SK-N-SH treated with all-trans-retinoic acid at 6 μM for 48 hours (cell line): ENCODE results near the gene CLBA1.

Source experiments
- ARNTL ChIP-seq: fragments of 450-650 bp; formaldehyde crosslinking; IDR thresholded peaks from 2 replicates; pipeline ENCODE4 v1.5.0; 2020; ENCODE audit warnings: low read depth, mild to moderate bottlenecking, moderate library complexity, borderline replicate concordance
- OSR1 ChIP-seq: fragments of 250-450 bp; sonication (Bioruptor Pico); IDR thresholded peaks from 2 replicates; pipeline ENCODE4 v1.8.0; 2022; ENCODE audit warnings: moderate library complexity, mild to moderate bottlenecking, inconsistent platforms
- RARB ChIP-seq: fragments of 250-450 bp; sonication (Bioruptor Pico); IDR thresholded peaks from 2 replicates; pipeline ENCODE4 v1.8.0; 2021; ENCODE audit warnings: mild to moderate bottlenecking, moderate library complexity
- SNAI2 ChIP-seq: fragments of 250-450 bp; sonication (Bioruptor Pico); IDR thresholded peaks from 2 replicates; pipeline ENCODE4 v1.5.0; 2020; ENCODE audit warnings: mild to moderate bottlenecking, moderate library complexity
- TCF4 ChIP-seq: fragments of 250-450 bp; sonication (Bioruptor Pico); IDR thresholded peaks from 2 replicates; pipeline ENCODE4 v1.8.0; 2021; ENCODE audit warnings: mild to moderate bottlenecking, moderate library complexity, borderline replicate concordance
- ZC3H10 ChIP-seq: fragments of 250-450 bp; sonication (Bioruptor Pico); IDR thresholded peaks from 2 replicates; pipeline ENCODE4 v1.5.1; 2021; ENCODE audit warnings: mild to moderate bottlenecking, moderate library complexity
- ZNF70 ChIP-seq: fragments of 450-650 bp; formaldehyde crosslinking; IDR thresholded peaks from 2 replicates; pipeline ENCODE4 v1.5.0; 2020; ENCODE audit warnings: mild to moderate bottlenecking, moderate library complexity
- TF ChIP-seq, protein P1 (sequence below): fragments of 250-450 bp; sonication (Bioruptor Pico); IDR thresholded peaks from 2 replicates; pipeline ENCODE4 v1.8.0; 2020; ENCODE audit warnings: mild to moderate bottlenecking, moderate library complexity, borderline replicate concordance
- TF ChIP-seq, protein P2 (sequence below): fragments of 250-450 bp; sonication (Bioruptor Pico); IDR thresholded peaks from 2 replicates; pipeline ENCODE4 v1.8.0; 2021; ENCODE audit warnings: low read depth, mild to moderate bottlenecking, moderate library complexity, borderline replicate concordance

DNA sequence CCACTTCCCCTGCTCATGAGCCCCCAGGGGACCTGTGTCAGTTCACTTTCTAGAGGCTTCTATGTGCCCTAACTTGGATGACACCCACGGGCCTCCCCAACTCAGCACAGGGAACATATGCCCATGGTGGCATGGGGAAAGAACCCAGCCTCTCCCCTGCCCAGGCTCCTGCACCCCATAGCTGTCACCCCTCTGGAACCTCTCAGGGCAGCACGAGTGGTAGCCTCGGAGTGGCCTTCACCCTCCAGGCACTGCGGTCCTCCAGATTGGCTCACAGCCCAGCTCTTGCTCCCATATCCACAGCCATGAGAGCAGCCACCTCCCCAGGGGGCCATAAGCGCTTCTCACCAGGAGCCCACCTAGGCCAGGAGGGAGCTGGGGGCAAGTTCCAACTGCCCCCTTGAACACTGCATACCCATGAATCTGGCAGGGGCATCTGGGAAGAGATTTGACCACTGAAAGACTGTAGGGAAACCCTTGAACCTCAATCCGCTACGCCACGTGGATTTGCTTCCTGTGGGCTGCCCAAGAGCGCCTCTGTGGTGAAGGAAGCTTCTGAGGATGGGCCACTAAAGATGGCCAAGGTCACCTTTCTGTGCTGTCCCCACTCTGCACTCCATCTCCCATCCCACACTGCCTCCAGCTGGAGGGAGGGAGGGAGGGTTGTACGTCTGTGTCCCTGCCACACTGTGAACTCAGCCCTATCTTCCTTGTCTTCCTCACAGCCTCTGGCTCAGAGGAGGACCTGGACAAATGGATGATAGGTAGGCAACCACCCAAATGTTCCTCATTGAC is 49.0 kb upstream of the CLBA1 start:
- TF ChIP-seq ZC3H10 (CRISPR knock-in tag): no peak
- no peak for TF ChIP-seq ZNF70 (CRISPR knock-in tag)
- no peak for TF ChIP-seq RARB (CRISPR knock-in tag)
- no peak for TF ChIP-seq TCF4
- TF ChIP-seq OSR1 (CRISPR knock-in tag): no peak
- TF ChIP-seq, protein P1, sequence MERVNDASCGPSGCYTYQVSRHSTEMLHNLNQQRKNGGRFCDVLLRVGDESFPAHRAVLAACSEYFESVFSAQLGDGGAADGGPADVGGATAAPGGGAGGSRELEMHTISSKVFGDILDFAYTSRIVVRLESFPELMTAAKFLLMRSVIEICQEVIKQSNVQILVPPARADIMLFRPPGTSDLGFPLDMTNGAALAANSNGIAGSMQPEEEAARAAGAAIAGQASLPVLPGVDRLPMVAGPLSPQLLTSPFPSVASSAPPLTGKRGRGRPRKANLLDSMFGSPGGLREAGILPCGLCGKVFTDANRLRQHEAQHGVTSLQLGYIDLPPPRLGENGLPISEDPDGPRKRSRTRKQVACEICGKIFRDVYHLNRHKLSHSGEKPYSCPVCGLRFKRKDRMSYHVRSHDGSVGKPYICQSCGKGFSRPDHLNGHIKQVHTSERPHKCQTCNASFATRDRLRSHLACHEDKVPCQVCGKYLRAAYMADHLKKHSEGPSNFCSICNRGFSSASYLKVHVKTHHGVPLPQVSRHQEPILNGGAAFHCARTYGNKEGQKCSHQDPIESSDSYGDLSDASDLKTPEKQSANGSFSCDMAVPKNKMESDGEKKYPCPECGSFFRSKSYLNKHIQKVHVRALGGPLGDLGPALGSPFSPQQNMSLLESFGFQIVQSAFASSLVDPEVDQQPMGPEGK (CRISPR knock-in tag): no peak
- TF ChIP-seq, protein P2, sequence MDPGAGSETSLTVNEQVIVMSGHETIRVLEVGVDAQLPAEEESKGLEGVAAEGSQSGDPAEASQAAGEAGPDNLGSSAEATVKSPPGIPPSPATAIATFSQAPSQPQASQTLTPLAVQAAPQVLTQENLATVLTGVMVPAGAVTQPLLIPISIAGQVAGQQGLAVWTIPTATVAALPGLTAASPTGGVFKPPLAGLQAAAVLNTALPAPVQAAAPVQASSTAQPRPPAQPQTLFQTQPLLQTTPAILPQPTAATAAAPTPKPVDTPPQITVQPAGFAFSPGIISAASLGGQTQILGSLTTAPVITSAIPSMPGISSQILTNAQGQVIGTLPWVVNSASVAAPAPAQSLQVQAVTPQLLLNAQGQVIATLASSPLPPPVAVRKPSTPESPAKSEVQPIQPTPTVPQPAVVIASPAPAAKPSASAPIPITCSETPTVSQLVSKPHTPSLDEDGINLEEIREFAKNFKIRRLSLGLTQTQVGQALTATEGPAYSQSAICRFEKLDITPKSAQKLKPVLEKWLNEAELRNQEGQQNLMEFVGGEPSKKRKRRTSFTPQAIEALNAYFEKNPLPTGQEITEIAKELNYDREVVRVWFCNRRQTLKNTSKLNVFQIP (CRISPR knock-in tag): no peak
- TF ChIP-seq ARNTL (CRISPR knock-in tag): no peak
- no peak for TF ChIP-seq SNAI2 (CRISPR knock-in tag)
